ENCODE results near the gene ANKRD30B.
"Not testable (repeated sequence)": the region's sequence is repeated elsewhere in the genome, so short reads cannot be mapped to it uniquely, and the experiment has no call there.

ANKRD30B gene

DNA sequence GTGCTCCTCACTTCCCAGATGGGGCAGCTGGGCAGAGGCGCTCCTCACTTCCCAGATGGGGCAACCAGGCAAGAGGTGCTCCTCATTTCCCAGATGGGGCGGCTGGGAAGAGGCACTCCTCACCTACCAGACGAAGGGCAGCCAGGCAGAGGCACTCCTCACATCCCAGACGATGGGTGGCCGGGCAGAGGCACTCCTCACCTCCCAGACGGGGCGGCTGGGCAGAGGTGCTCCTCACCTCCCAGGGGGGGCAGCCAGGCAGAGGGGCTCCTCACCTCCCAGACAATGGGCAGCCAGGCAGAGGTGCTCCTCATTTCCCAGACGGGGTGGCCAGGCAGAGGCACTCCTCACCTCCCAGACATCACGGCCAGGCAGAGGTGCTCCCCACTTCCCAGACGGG is 110.5 kb downstream of the ANKRD30B start:
- DNase-seq, result not testable (repeated sequence)

GRCh38 chr18:14859995-14860394 is 112.0 kb downstream of the ANKRD30B start:
- not testable (repeated sequence) for DNase-seq

GRCh38 chr18:14866426-14866825 is 118.5 kb downstream of the ANKRD30B start:
- not testable (repeated sequence) for DNase-seq

- DNase-seq, result not testable (repeated sequence)
These were observed 120.0 kb downstream of the ANKRD30B start for GRCh38 chr18:14867988-14868387.

DNA sequence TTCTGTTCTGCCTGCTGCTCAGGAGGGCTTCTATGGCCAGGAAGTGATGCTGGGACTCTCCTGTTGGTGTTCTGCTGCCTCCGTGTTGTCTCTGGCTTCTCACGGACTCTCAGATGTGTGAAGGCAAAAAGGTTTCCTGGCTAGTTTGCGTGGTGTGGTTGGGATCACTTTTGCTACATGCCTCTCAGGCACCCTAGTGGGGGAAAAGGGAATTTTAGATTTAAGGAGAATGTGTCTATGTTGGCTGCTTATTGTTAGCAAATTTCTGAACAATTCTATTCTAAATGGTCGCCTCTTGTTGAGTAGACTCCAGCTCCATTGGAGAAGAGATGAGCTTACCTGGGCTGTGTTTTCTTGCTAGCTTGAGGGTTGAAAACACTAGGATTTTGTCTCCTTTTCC is 120.9 kb downstream of the ANKRD30B start:
- DNase-seq, result not testable (repeated sequence)

DNA sequence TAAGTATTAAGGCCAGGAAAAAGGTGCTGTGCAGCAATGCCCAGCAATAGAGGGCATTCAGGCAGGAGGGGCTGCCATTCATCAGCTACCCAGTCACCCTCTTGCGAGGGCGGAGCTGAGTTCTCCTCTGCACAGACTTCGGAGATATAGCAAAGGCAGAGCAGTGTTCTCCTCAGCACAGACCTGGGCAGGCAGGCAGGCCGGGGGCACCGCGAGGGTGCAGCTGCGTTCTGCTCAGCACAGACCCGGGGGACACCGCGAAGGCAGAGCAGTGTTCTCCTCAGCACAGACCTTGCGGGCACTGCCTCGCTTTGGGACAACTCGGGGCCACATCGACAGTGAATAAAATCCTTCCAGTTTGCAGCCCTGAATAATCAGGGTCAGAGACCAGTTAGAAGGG is 130.9 kb downstream of the ANKRD30B start:
- not testable (repeated sequence) for DNase-seq

DNA sequence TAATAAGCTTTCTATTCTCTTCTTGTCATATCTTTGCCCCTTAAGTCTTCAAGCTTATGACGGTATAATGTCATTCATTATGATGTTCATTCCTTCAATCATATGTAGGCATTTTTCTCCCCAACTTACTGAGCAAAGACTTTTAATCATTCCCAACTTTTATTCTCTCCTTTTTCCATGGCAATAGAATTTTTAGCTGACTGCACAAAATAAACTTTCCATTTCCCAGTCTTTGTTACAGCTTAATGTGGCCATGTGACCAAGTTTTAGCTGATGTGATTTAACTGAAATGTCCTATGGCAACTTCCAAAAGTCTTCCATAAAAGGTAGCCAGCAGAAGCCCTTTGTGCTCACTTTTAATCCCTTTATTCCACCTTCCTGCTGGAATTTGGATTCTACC is 152.5 kb downstream of the ANKRD30B start:
- no peak for DNase-seq

Measured in cerebellar nuclear complex (tissue), 1 donor.